Measurements from ENCODE around the gene OSBPL9.
"Not testable (repeated sequence)": the region's sequence is repeated elsewhere in the genome, so short reads cannot be mapped to it uniquely, and the experiment has no call there.

The OSBPL9 gene

GRCh38 chr1:51669272-51669671 is 52.4 kb downstream of the OSBPL9 start:
- no peak for DNase-seq

GRCh38 chr1:51669816-51670215 is 52.9 kb downstream of the OSBPL9 start:
- DNase-seq, result no peak

- DNase-seq, result no peak
Measured at GRCh38 chr1:51671527-51672325, 54.8 kb downstream of the OSBPL9 start.

- no peak for DNase-seq
Measured at GRCh38 chr1:51673279-51673678, 56.4 kb downstream of the OSBPL9 start.

GRCh38 chr1:51675177-51675780 is 58.4 kb downstream of the OSBPL9 start:
- no peak for DNase-seq

GRCh38 chr1:51679435-51679834 is 62.5 kb downstream of the OSBPL9 start:
- DNase-seq, result no peak

- no peak for DNase-seq
Measured at GRCh38 chr1:51684776-51685175, 67.9 kb downstream of the OSBPL9 start.

GRCh38 chr1:51686450-51686849 is 69.6 kb downstream of the OSBPL9 start:
- DNase-seq, result no peak

GRCh38 chr1:51689075-51689440 is 72.2 kb downstream of the OSBPL9 start:
- no peak for DNase-seq

GRCh38 chr1:51689643-51690042 is 72.8 kb downstream of the OSBPL9 start:
- no peak for DNase-seq

GRCh38 chr1:51690285-51690961 is 73.5 kb downstream of the OSBPL9 start:
- no peak for DNase-seq

- DNase-seq, result no peak
Measured at GRCh38 chr1:51691920-51692319, 75.0 kb downstream of the OSBPL9 start.

GRCh38 chr1:51693419-51694155 is 76.7 kb downstream of the OSBPL9 start:
- no peak for DNase-seq

GRCh38 chr1:51697166-51697565 is 80.3 kb downstream of the OSBPL9 start:
- DNase-seq, result no peak

- DNase-seq, result no peak
Measured at GRCh38 chr1:51699391-51699790, 82.5 kb downstream of the OSBPL9 start.

- DNase-seq, result not testable (repeated sequence)
Measured at GRCh38 chr1:51701782-51702181, 84.9 kb downstream of the OSBPL9 start.

GRCh38 chr1:51702220-51702619 is 85.3 kb downstream of the OSBPL9 start:
- not testable (repeated sequence) for DNase-seq

GRCh38 chr1:51705035-51705434 is 88.1 kb downstream of the OSBPL9 start:
- no peak for DNase-seq

GRCh38 chr1:51708911-51709760 is 92.2 kb downstream of the OSBPL9 start:
- no peak for DNase-seq

- DNase-seq, result no peak
Measured at GRCh38 chr1:51709951-51710350, 93.1 kb downstream of the OSBPL9 start.

GRCh38 chr1:51712590-51712989 is 95.7 kb downstream of the OSBPL9 start:
- no peak for DNase-seq

GRCh38 chr1:51714374-51715019 is 97.6 kb downstream of the OSBPL9 start:
- DNase-seq, result no peak

Measured in DMS 273 treated with DMSO at 0.1 percent for 48 hours (cell line).